H9 (cell line): ENCODE measurements around the gene MTMR3. TPM values are rescaled to one million over a fixed set of nuclear protein-coding genes. Genes with fewer than 3 reads are reported as not detected.

Source experiments
- DNase-seq: peaks from one replicate; pipeline ENCODE4 v3.0.0-alpha.2; 2017
- H2AFZ ChIP-seq: one replicate; pipeline ENCODE4 v1.6.1; 2013; ENCODE audit warnings: mild to moderate bottlenecking, low read length, control low read depth, moderate library complexity
- H2AK5ac ChIP-seq: 2 replicates; pipeline ENCODE4 v1.6.1; 2013; ENCODE audit warnings: low read length, control low read depth, mixed read lengths; ENCODE audit not compliant: insufficient read length
- H2BK120ac ChIP-seq: one replicate; pipeline ENCODE4 v1.6.1; 2013; ENCODE audit warnings: low read depth, mild to moderate bottlenecking, low read length, control low read depth, inconsistent platforms; ENCODE audit not compliant: poor library complexity, severe bottlenecking
- H2BK12ac ChIP-seq: 2 replicates; pipeline ENCODE4 v1.6.1; 2013; ENCODE audit warnings: low read length, control low read depth, mixed read lengths, low read depth; ENCODE audit not compliant: insufficient read length
- H2BK15ac ChIP-seq: 2 replicates; pipeline ENCODE4 v1.6.1; 2013; ENCODE audit warnings: low read depth, low read length, control low read depth
- H2BK20ac ChIP-seq: one replicate; pipeline ENCODE4 v1.6.1; 2013; ENCODE audit warnings: low read depth, mild to moderate bottlenecking, low read length, control low read depth, inconsistent platforms; ENCODE audit not compliant: poor library complexity, severe bottlenecking
- H2BK5ac ChIP-seq: 2 replicates; pipeline ENCODE4 v1.6.1; 2013; ENCODE audit warnings: low read length, control low read depth, mixed read lengths; ENCODE audit not compliant: insufficient read length
- H3K14ac ChIP-seq: 2 replicates; pipeline ENCODE4 v1.6.1; 2013; ENCODE audit warnings: low read length, control low read depth; ENCODE audit not compliant: insufficient read depth
- H3K18ac ChIP-seq: 2 replicates; pipeline ENCODE4 v1.6.1; 2013; ENCODE audit warnings: low read depth, mild to moderate bottlenecking, mixed read lengths, low read length, control low read depth; ENCODE audit not compliant: insufficient read length
- H3K23ac ChIP-seq: 2 replicates; pipeline ENCODE4 v1.6.1; 2013; ENCODE audit warnings: low read length, control low read depth, mixed read lengths, low read depth; ENCODE audit not compliant: insufficient read length
- H3K23me2 ChIP-seq: 2 replicates; pipeline ENCODE4 v1.6.1; 2013; ENCODE audit warnings: low read depth, mild to moderate bottlenecking, mixed read lengths, low read length, control low read depth; ENCODE audit not compliant: insufficient read length, poor library complexity, severe bottlenecking
- H3K27ac ChIP-seq: 2 replicates; pipeline ENCODE4 v1.5.1; 2013; ENCODE audit warnings: low read length, control low read depth, mixed read lengths, low read depth; ENCODE audit not compliant: insufficient read length
- H3K27me3 ChIP-seq: 2 replicates; pipeline ENCODE4 v1.6.1; 2013; ENCODE audit warnings: low read length, control low read depth, inconsistent platforms; ENCODE audit not compliant: insufficient read depth
- H3K4ac ChIP-seq: 2 replicates; pipeline ENCODE4 v1.6.1; 2013; ENCODE audit warnings: low read depth, mild to moderate bottlenecking, control low read depth, inconsistent platforms, low read length, moderate library complexity
- H3K4me1 ChIP-seq: 2 replicates; pipeline ENCODE4 v1.6.1; 2013; ENCODE audit warnings: low read length, control low read depth, inconsistent platforms; ENCODE audit not compliant: insufficient read depth
- H3K4me2 ChIP-seq: 2 replicates; pipeline ENCODE4 v1.6.1; 2013; ENCODE audit warnings: low read length, control low read depth, mixed read lengths; ENCODE audit not compliant: insufficient read length, insufficient read depth
- H3K56ac ChIP-seq: 2 replicates; pipeline ENCODE4 v1.6.1; 2013; ENCODE audit warnings: low read depth, mild to moderate bottlenecking, mixed read lengths, low read length, control low read depth; ENCODE audit not compliant: insufficient read length
- H3K79me1 ChIP-seq: 2 replicates; pipeline ENCODE4 v1.6.1; 2013; ENCODE audit warnings: low read depth, mild to moderate bottlenecking, moderate library complexity, low read length, control low read depth, inconsistent platforms; ENCODE audit not compliant: insufficient read depth, poor library complexity, severe bottlenecking
- H3K79me2 ChIP-seq: 2 replicates; pipeline ENCODE4 v1.6.1; 2013; ENCODE audit warnings: low read length, control low read depth, inconsistent platforms; ENCODE audit not compliant: insufficient read depth
- H3K9ac ChIP-seq: 2 replicates; pipeline ENCODE4 v1.6.1; 2013; ENCODE audit warnings: low read length, control low read depth, mixed read lengths; ENCODE audit not compliant: insufficient read length; ENCODE audit errors: extremely low read depth
- H3K9me3 ChIP-seq: one replicate; pipeline ENCODE4 v1.6.1; 2013; ENCODE audit warnings: low read depth, low read length, inconsistent platforms; ENCODE audit not compliant: control insufficient read depth
- H3T11ph ChIP-seq: one replicate; pipeline ENCODE4 v1.6.1; 2013; ENCODE audit warnings: mild to moderate bottlenecking, low read length, control low read depth, inconsistent platforms
- H4K20me1 ChIP-seq: one replicate; pipeline ENCODE4 v1.6.1; 2013; ENCODE audit not compliant: control insufficient read depth, insufficient read length, insufficient read depth
- H4K5ac ChIP-seq: 2 replicates; pipeline ENCODE4 v1.6.1; 2013; ENCODE audit warnings: low read depth, mild to moderate bottlenecking, mixed read lengths, low read length, control low read depth; ENCODE audit not compliant: insufficient read length
- H4K8ac ChIP-seq: replicated peaks from 2 replicates; pipeline ENCODE4 v1.6.1; 2013; ENCODE audit warnings: low read length, control low read depth, mixed read lengths, low read depth; ENCODE audit not compliant: insufficient read length
- H4K91ac ChIP-seq: 2 replicates; pipeline ENCODE4 v1.6.1; 2013; ENCODE audit warnings: low read depth, mild to moderate bottlenecking, moderate library complexity, mixed read lengths, low read length, control low read depth; ENCODE audit not compliant: insufficient read length
- H3K27ac Mint-ChIP-seq, 3 experiments: 2 replicates in 2 of 3; 3 replicates in 1 of 3; pipeline ENCODE4 v1.8.0; 2020 to 2021; ENCODE audit warnings: mixed read lengths in 3 of 3, mild to moderate bottlenecking in 1 of 3, moderate library complexity in 1 of 3
- H3K27me3 Mint-ChIP-seq: 2 replicates; pipeline ENCODE4 v1.8.0; 2021; ENCODE audit warnings: low read depth, mild to moderate bottlenecking, moderate library complexity, mixed read lengths
- H3K36me3 Mint-ChIP-seq, 3 experiments: 2 replicates in 2 of 3; 3 replicates in 1 of 3; pipeline ENCODE4 v1.8.0; 2020 to 2021; ENCODE audit warnings: low read depth in 3 of 3, mixed read lengths in 3 of 3; ENCODE audit not compliant: insufficient read depth in 1 of 3
- H3K4me1 Mint-ChIP-seq, 2 experiments: 2 replicates each; pipeline ENCODE4 v1.8.0; 2020; ENCODE audit warnings: mixed read lengths in 2 of 2
- H3K4me3 Mint-ChIP-seq, 2 experiments: 2 replicates in 1 of 2; 3 replicates in 1 of 2; pipeline ENCODE4 v1.8.0; 2020 to 2021; ENCODE audit warnings: mild to moderate bottlenecking in 2 of 2, mixed read lengths in 2 of 2, moderate library complexity in 1 of 2
- H3K9me3 Mint-ChIP-seq, 2 experiments: 2 replicates in 1 of 2; 3 replicates in 1 of 2; pipeline ENCODE4 v1.8.0; 2020; ENCODE audit warnings: mild to moderate bottlenecking in 2 of 2, mixed read lengths in 2 of 2, moderate library complexity in 1 of 2
- CTCF ChIP-seq: fragments of 200-600 bp; sonication (generic); conservative IDR thresholded peaks from 3 replicates; pipeline ENCODE4 v1.8.0; 2021; ENCODE audit warnings: antibody characterized with exemption, mild to moderate bottlenecking
- WGBS: extraction: QIAGEN DNeasy Blood & Tissue Kit; methylation state at CpG from one replicate; pipeline ENCODE4 v1.1.7; 2013; ENCODE audit warnings: missing lambda C conversion rate, low lambda C conversion rate, mixed read lengths; ENCODE audit not compliant: insufficient read length; ENCODE audit errors: extremely low coverage; 5-methylcytosine and 5-hydroxymethylcytosine counted together
- total RNA-seq: library from RNA; stranded (reverse); gene quantifications from 2 replicates; pipeline ENCODE4 v1.2.1, GENCODE V29; 2021

Gene MTMR3
- total RNA-seq, 1 experiment from 2014 or later: 19.8 TPM

- Histone ChIP-seq H4K8ac (no peak overlapping the region), H3K79me1 (no peaks in the 10 kb centered on the region), H4K20me1 (no peaks in the 10 kb centered on the region), H3K14ac (no peak overlapping the region), H2BK5ac (no peak overlapping the region), H4K5ac (no peak overlapping the region), H3T11ph (no peak overlapping the region), H3K27ac (no peak overlapping the region), H2AK5ac (no peak overlapping the region), H3K9me3 (no peaks in the 10 kb centered on the region), H3K4ac (no peak overlapping the region), H3K79me2 (no peaks in the 10 kb centered on the region), H2BK20ac (no peak overlapping the region), H3K4me2 (no peak overlapping the region), H3K18ac (no peak overlapping the region), H2BK120ac (no peak overlapping the region), H2BK12ac (no peak overlapping the region), H2BK15ac (no peak overlapping the region), H3K56ac (no peak overlapping the region), H2AFZ (no peak overlapping the region), H3K9ac (no peak overlapping the region), H3K23me2 (no peaks in the 10 kb centered on the region), H3K23ac (no peak overlapping the region), H4K91ac (no peak overlapping the region), H3K27me3 (no peaks in the 10 kb centered on the region), H3K4me1 (0 out of 2 replicates have a peak, but pooled peaks cover 3% of the 10 kb centered on the region)
- no peak for DNase-seq
- Mint-ChIP-seq H3K9me3 (no peaks in the 10 kb centered on the region), H3K27ac (no peak overlapping the region), H3K36me3 (no peaks in the 10 kb centered on the region), H3K27me3 (no peaks in the 10 kb centered on the region; the same call in 1 of the 2 replicates), H3K4me3 (no peak overlapping the region), H3K4me1 (peaks cover 10 to 11% of the 10 kb centered on the region in 2 experiments)
- WGBS: no CpG with 5 or more reads among the region's 2 CpGs
- no peak for TF ChIP-seq CTCF
Observed at GRCh38 chr22:30041475-30041874, 158.5 kb downstream of the MTMR3 start.
